ENCODE results near the gene PGBD1. TPM values are rescaled to one million over a fixed set of nuclear protein-coding genes. Genes with fewer than 3 reads are reported as not detected.

Gene PGBD1
- total RNA-seq, 1 donor from 2014 or later, result 2.2 TPM

Other genes with a start within 250 kb of the PGBD1 start
- 0.29 and 0.44 TPM in 2 replicates for gene ZNF165, start 201.0 kb upstream of the PGBD1 start, total RNA-seq
- 6.3 and 6.6 TPM in 2 replicates for gene ZSCAN16, start 157.0 kb upstream of the PGBD1 start, total RNA-seq
- gene ZKSCAN8, start 139.7 kb upstream of the PGBD1 start, total RNA-seq, result 19.6 and 21.0 TPM in 2 replicates
- 5.8 and 6.4 TPM in 2 replicates for gene ZSCAN9, start 56.3 kb upstream of the PGBD1 start, total RNA-seq
- gene ZKSCAN4, start 29.3 kb upstream of the PGBD1 start, total RNA-seq, result 7.3 and 8.5 TPM in 2 replicates
- gene NKAPL, start 22.3 kb upstream of the PGBD1 start, total RNA-seq, result 0.17 TPM in 2 replicates
- 9.6 and 9.9 TPM in 2 replicates for gene ZSCAN26, start 14.4 kb upstream of the PGBD1 start, total RNA-seq
- 0.56 and 1.3 TPM in 2 replicates for gene ZSCAN31, start 54.6 kb downstream of the PGBD1 start, total RNA-seq
- gene ZKSCAN3, start 68.4 kb downstream of the PGBD1 start, total RNA-seq, result 4.2 and 5.0 TPM in 2 replicates
- gene ZSCAN12, start 118.2 kb downstream of the PGBD1 start, total RNA-seq, result 5.6 and 6.2 TPM in 2 replicates
- gene ZSCAN23, start 161.9 kb downstream of the PGBD1 start, total RNA-seq, result 1.6 and 2.5 TPM in 2 replicates
- gene GPX6, start 234.2 kb downstream of the PGBD1 start, total RNA-seq, result not detected in 2 replicates
- gene GPX5, start 244.3 kb downstream of the PGBD1 start, total RNA-seq, result not detected in 2 replicates